ENCODE measurements around the gene FOXJ1.
A peak's percentile ranks its signal among the peaks of the same experiment; 100 is the strongest.

FOXJ1 gene

DNA sequence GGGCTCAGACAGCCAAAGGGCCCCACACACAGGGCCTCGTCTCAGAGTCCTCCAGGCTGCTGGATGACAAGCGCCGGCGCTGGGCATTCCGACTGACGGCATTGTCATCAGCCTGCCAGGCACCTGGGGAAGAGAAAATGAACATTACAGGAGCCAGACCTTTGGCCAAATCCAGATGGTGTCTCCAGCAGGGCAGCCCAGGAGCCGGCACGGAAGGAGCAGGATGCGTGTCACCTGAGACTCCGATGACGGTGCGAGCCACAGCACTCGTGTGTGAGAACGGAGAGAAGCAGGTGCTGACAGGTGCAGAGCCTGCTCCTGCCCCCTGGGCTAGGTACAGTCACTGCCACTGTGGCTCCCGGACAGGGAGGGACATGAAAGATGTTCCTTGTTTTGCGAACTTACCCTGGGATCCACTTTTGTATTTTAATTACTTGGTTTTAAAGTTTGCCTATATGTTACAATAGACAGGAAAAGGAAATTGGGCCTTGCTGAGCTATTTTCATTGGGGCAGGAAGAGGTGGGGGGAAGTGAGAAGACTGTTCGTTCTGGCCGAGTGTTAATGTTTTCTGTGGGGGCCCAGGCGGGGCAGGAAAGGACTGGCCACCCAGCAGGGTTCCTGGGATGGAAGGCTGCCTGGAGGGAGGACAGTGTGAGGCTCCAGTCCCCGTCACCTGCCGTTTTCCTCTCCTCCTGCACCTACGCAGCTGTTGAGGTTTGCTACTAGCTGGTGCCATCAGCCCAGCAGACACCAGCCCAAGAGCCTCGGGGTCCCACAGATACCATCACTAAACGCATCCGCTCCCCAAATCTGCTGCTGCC is 4.4 kb upstream of the FOXJ1 start:
- peaks cover 2% of the 10 kb centered on the region for H3K27me3 ChIP-seq (ENCODE audit: control insufficient read depth, insufficient read depth, low read length)
- H3K4me1 ChIP-seq (ENCODE audit: control insufficient read depth, insufficient read depth, low read length), result peaks cover 5% of the 10 kb centered on the region
- H3K9ac ChIP-seq (ENCODE audit: low read length), result no peak overlapping the region
- H3K4me3 ChIP-seq (ENCODE audit: low read length), result no peak overlapping the region
- no peaks in the 10 kb centered on the region for H3K36me3 ChIP-seq (ENCODE audit: control insufficient read depth, insufficient read depth, low read length)
- H3K27ac ChIP-seq (ENCODE audit: low read depth, low read length), result no peak overlapping the region

GRCh38 chr17:76142585-76143041 is 1.6 kb upstream of the FOXJ1 start:
- Histone ChIP-seq H3K27ac (ENCODE audit: low read depth, low read length) (no peak overlapping the region), H3K4me1 (ENCODE audit: control insufficient read depth, insufficient read depth, low read length) (peaks cover 2% of the 10 kb centered on the region), H3K27me3 (ENCODE audit: control insufficient read depth, insufficient read depth, low read length) (peaks cover 18% of the 10 kb centered on the region), H3K36me3 (ENCODE audit: control insufficient read depth, insufficient read depth, low read length) (no peaks in the 10 kb centered on the region), H3K4me3 (ENCODE audit: low read length) (no peak overlapping the region), H3K9ac (ENCODE audit: low read length) (no peak overlapping the region)

GRCh38 chr17:76142039-76142584 is 1.1 kb upstream of the FOXJ1 start:
- no peak overlapping the region for H3K4me3 ChIP-seq (ENCODE audit: low read length)
- H3K4me1 ChIP-seq (ENCODE audit: control insufficient read depth, insufficient read depth, low read length), result peaks cover 2% of the 10 kb centered on the region
- peaks cover 18% of the 10 kb centered on the region for H3K27me3 ChIP-seq (ENCODE audit: control insufficient read depth, insufficient read depth, low read length)
- H3K9ac ChIP-seq (ENCODE audit: low read length), result no peak overlapping the region
- no peaks in the 10 kb centered on the region for H3K36me3 ChIP-seq (ENCODE audit: control insufficient read depth, insufficient read depth, low read length)
- H3K27ac ChIP-seq (ENCODE audit: low read depth, low read length), result no peak overlapping the region

- Histone ChIP-seq H3K4me1 (ENCODE audit: control insufficient read depth, insufficient read depth, low read length) (peaks cover 2% of the 10 kb centered on the region), H3K27ac (ENCODE audit: low read depth, low read length) (no peak overlapping the region), H3K27me3 (ENCODE audit: control insufficient read depth, insufficient read depth, low read length) (peaks cover 18% of the 10 kb centered on the region), H3K9ac (ENCODE audit: low read length) (no peak overlapping the region), H3K4me3 (ENCODE audit: low read length) (peak overlapping the region; percentile 56), H3K36me3 (ENCODE audit: control insufficient read depth, insufficient read depth, low read length) (no peaks in the 10 kb centered on the region)
These were observed 309 bp downstream of the FOXJ1 start for GRCh38 chr17:76140661-76141211.

GRCh38 chr17:76139801-76140660 is 1.0 kb downstream of the FOXJ1 start:
- Histone ChIP-seq H3K4me1 (ENCODE audit: control insufficient read depth, insufficient read depth, low read length) (peaks cover 2% of the 10 kb centered on the region), H3K27me3 (ENCODE audit: control insufficient read depth, insufficient read depth, low read length) (peaks cover 18% of the 10 kb centered on the region), H3K27ac (ENCODE audit: low read depth, low read length) (no peak overlapping the region), H3K36me3 (ENCODE audit: control insufficient read depth, insufficient read depth, low read length) (no peaks in the 10 kb centered on the region), H3K4me3 (ENCODE audit: low read length) (peak overlapping the region; percentile 29), H3K9ac (ENCODE audit: low read length) (no peak overlapping the region)

DNA sequence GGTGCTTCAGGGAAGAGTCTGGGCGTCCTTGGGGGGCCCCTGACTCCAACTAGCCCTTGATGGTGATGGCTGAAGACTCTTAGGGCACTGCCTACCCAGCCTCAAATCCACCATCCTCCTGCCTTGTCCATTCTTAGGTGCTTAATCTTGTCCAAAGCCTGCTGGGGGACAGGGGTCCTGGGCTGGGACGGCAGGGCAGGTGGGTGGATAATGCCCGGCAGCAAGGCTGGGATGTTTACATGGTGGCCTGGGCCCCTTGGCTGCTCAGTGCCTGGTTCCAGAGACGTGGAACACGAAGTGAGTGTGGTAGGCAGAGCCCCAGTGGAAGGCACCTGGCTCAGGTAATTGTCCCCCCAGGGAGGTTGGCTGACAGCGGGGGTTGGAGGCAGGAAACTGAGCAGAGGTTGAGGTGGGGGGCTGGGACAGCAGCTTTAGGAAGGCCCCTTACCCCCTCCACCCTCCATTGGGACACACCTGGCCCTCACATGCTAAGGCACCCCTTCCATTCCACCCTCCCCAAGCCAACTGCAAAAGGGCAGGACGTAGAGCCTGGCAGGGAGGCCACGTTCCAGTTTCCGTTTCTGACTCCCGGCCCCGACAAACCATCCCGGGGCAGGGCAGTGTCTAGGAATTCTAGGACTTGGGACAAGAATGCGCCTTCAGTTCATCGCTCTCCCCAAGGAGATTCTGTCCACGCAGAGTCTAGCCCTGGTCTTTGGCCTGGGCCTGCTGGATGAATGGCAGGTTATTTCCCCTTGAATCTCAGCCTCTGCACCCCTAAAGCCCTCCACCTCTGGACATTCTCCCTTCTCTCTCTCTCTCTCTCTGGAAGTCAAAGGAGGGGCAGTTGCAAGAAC is 1.9 kb downstream of the FOXJ1 start:
- H3K9ac ChIP-seq (ENCODE audit: low read length), result no peak overlapping the region
- no peaks in the 10 kb centered on the region for H3K36me3 ChIP-seq (ENCODE audit: control insufficient read depth, insufficient read depth, low read length)
- H3K27ac ChIP-seq (ENCODE audit: low read depth, low read length), result no peak overlapping the region
- peaks cover 21% of the 10 kb centered on the region for H3K27me3 ChIP-seq (ENCODE audit: control insufficient read depth, insufficient read depth, low read length)
- H3K4me3 ChIP-seq (ENCODE audit: low read length), result no peak overlapping the region
- peaks cover 2% of the 10 kb centered on the region for H3K4me1 ChIP-seq (ENCODE audit: control insufficient read depth, insufficient read depth, low read length)

GRCh38 chr17:76138234-76138895 is 2.7 kb downstream of the FOXJ1 start:
- H3K4me1 ChIP-seq (ENCODE audit: control insufficient read depth, insufficient read depth, low read length), result peaks cover 2% of the 10 kb centered on the region
- H3K9ac ChIP-seq (ENCODE audit: low read length), result no peak overlapping the region
- H3K27me3 ChIP-seq (ENCODE audit: control insufficient read depth, insufficient read depth, low read length), result peaks cover 21% of the 10 kb centered on the region
- H3K27ac ChIP-seq (ENCODE audit: low read depth, low read length), result no peak overlapping the region
- no peaks in the 10 kb centered on the region for H3K36me3 ChIP-seq (ENCODE audit: control insufficient read depth, insufficient read depth, low read length)
- H3K4me3 ChIP-seq (ENCODE audit: low read length), result no peak overlapping the region

- Histone ChIP-seq H3K36me3 (ENCODE audit: control insufficient read depth, insufficient read depth, low read length) (no peaks in the 10 kb centered on the region), H3K4me3 (ENCODE audit: low read length) (no peak overlapping the region), H3K4me1 (ENCODE audit: control insufficient read depth, insufficient read depth, low read length) (peaks cover 2% of the 10 kb centered on the region), H3K27me3 (ENCODE audit: control insufficient read depth, insufficient read depth, low read length) (peaks cover 21% of the 10 kb centered on the region), H3K27ac (ENCODE audit: low read depth, low read length) (no peak overlapping the region), H3K9ac (ENCODE audit: low read length) (no peak overlapping the region)
These were observed 3.5 kb downstream of the FOXJ1 start for GRCh38 chr17:76137351-76138233.

- H3K9ac ChIP-seq (ENCODE audit: low read length), result no peak overlapping the region
- peaks cover 2% of the 10 kb centered on the region for H3K4me1 ChIP-seq (ENCODE audit: control insufficient read depth, insufficient read depth, low read length)
- H3K4me3 ChIP-seq (ENCODE audit: low read length), result no peak overlapping the region
- no peak overlapping the region for H3K27ac ChIP-seq (ENCODE audit: low read depth, low read length)
- peaks cover 21% of the 10 kb centered on the region for H3K27me3 ChIP-seq (ENCODE audit: control insufficient read depth, insufficient read depth, low read length)
- no peaks in the 10 kb centered on the region for H3K36me3 ChIP-seq (ENCODE audit: control insufficient read depth, insufficient read depth, low read length)
These were observed 4.1 kb downstream of the FOXJ1 start for GRCh38 chr17:76137001-76137350.

- Histone ChIP-seq H3K4me3 (ENCODE audit: low read length) (no peak overlapping the region), H3K27me3 (ENCODE audit: control insufficient read depth, insufficient read depth, low read length) (peaks cover 21% of the 10 kb centered on the region), H3K4me1 (ENCODE audit: control insufficient read depth, insufficient read depth, low read length) (peaks cover 2% of the 10 kb centered on the region), H3K27ac (ENCODE audit: low read depth, low read length) (no peak overlapping the region), H3K9ac (ENCODE audit: low read length) (no peak overlapping the region), H3K36me3 (ENCODE audit: control insufficient read depth, insufficient read depth, low read length) (no peaks in the 10 kb centered on the region)
These were observed 4.6 kb downstream of the FOXJ1 start for GRCh38 chr17:76136276-76137000.

All from rectal smooth muscle tissue (tissue), 1 donor.